Stimulated activated CD4-positive, alpha-beta T cell treated with anti-CD3 and anti-CD28 coated beads, Interleukin-4, amount 100 ng/mL, for 48 hours (primary cell): ENCODE results near the gene CD2BP2.

Experiments
- DNase-seq, 2 donors: peaks; one replicate each; pipeline ENCODE4 v3.0.0-alpha.2; 2020; ENCODE audit warnings: low read depth in 2 of 2

CD2BP2 gene

DNA sequence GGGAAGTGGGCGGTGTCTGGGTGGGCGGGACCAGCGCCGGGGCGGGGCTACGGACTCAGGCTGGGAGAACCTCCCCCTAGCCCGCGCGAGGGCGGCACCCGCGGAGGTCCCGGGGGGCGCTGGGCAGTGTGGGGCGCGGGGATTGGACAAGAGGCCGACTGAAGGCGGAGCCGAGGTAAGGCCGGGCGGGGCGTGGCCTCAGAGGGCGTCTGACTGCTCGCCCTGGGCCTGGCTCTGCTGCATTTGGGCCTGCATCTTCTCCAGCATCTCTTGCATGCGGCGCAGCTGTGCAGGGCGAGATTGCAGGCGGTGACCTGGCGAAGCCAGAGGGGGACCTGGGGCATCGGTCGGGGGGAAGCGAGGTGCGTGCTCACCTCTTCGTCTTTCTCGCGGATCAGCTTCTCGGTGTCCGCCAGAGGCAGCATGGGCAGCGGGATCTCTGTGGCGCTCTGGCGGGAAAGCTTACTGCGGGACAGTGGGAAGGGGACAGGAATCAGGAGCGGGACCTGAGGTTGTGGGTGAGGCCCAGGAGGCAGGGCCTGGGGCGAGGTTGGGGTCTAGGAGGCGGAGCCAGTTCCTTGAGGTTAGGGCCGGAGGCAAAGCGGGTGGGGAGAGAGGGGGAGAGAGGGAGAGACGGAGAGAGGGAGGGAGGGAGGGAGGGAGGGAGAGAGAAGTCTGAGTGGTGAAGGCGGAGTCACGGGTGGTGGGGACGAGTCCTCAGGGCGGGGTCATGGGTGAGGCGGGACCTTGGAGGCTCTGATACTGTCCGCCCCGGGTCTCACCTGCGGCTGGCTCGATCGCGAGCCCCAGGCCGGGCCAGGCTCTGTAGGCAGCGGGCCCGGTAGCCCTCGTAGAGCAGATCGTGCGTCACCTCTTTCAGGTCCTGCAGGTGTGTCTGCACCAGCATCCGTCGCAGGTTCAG is 23.4 kb upstream of the CD2BP2 start:
- peak; percentile 99 for DNase-seq

DNA sequence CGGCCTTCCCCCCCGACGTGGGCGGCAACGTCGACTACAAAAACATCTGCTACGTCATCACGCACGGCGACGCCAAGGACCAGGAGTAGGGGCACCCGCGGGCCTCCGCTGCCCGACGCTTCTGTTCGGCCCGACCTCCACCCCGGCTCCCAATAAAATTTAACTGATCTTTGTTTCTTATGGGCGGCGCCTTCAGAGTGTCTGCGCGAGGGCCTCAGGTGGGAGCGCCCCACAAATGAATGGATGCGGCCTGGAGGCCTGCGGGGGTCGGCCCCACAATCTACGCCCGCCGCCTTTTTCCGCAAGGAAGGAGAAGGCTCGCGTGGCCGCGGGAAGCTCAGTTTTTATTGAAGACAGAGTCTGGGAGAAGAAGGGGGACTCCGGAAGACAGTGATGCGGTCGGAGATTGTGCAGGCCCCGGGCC is 22.7 kb upstream of the CD2BP2 start:
- DNase-seq, result peak; percentile 73 to 75

DNA sequence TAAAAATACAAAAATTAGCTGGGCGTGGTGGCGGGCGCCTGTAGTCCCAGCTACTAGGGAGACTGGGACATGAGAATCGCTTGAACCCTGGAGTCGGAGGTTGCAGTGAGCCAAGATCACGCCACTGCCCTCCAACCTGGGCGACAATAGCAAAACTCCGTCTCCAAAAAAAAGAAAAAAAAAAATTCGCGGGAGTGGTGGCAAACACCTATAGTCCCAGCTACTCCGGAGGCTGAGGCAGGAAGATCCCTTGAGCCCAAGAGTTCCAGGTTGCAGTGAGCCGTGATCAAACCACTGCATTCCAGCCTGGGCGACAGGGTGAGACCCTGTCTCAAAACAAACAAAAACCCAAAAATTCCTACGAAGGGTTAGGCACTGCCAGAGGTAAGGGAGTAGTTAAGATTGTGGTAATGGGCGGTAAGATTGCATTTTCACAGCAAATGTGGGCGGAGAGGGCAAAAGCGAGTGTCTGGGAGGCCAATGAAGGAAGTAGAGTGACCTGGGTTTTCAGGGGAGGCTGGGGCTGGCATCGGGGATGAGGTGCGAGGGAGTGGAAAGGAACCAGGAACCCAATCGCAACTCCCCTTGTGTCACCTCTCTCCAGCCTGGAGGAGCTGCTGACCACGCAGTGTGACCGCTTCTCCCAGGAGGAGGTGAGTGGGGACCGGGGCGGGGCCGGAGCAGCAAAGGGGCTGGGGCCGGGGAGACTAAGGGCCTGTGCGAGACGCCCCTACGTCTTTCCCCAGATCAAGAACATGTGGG is 22.1 kb upstream of the CD2BP2 start:
- no peak for DNase-seq

DNA sequence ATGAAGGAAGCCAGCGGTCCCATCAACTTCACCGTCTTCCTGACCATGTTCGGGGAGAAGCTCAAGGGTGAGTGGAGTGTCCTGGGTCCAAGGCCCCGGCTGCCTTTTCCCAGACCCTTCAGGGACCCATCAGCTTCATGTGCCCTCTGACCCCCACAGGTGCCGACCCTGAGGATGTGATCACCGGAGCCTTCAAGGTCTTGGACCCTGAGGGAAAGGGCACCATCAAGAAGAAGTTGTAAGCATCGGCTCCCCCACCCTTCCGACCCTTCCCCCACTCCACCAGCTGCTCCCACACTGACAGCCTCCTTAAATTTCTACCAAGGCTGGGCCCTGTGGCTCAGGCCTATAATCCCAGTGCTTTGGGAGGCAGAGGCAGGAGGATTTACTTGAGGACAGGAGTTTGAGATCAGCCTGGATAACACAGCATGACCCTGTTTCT is 21.4 kb upstream of the CD2BP2 start:
- DNase-seq, result no peak

DNA sequence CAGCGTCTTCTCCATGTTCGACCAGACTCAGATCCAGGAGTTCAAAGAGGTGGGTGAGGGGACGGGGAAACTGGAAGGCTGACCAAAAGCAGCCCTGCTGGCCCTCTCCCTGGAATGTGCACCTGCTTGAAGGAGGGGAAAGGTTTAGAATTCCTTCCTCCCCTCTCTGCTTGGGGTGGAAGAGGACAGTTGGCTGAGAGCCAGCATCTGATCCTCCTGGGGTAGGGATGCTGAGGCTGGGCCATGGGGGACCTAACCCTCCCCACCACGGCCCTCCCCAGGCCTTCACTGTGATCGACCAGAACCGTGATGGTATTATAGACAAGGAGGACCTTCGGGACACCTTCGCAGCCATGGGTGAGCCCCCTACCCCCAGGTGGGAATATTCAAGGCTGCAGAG is 20.8 kb upstream of the CD2BP2 start:
- DNase-seq, result no peak

DNA sequence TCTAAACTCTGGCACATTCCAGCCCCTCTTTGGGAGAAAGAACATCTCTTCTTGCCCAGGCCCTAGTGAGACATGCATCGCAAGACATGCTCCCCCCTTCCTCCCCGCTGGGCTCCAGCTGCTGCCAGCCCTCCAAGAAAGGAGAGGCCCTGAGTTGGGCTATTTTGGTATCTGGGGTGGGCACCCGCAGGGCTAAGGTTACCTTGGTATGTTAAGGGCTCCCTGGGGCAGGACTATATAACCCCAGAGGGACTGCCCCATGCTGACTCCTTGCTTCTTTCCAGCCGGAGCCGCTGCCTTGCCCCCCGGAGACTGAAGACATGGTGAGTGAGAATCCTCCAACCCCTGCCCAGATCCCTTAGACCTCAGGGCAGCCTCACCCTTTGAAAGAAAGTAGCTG is 19.4 kb upstream of the CD2BP2 start, which contains the start of gene MYL11:
Gene MYL11, plus strand, starts transcription at position 265 of the 400 bp plus-strand sequence. Its CDS starts 56 bp downstream, at position 321.
- no peak for DNase-seq

DNA sequence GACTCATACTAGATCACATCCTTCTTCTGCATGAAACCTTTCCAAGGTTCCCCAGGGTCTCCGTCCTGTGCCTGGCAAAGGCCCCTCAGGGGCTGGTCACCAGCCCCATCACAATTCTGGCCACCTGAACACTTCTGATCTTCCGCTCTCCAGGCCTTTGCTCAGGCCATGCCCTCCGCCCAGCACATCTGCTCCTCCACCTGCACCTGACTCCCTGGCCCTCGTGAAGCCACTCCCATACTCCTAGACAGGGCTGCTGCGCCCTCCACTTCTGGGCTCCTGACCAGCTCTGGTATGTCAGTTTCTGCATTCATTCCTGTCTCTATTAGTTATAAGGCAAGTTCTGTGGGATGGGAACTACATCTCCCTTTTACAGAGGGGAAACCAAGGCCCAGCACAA is 17.6 kb upstream of the CD2BP2 start:
- DNase-seq, result no peak

DNA sequence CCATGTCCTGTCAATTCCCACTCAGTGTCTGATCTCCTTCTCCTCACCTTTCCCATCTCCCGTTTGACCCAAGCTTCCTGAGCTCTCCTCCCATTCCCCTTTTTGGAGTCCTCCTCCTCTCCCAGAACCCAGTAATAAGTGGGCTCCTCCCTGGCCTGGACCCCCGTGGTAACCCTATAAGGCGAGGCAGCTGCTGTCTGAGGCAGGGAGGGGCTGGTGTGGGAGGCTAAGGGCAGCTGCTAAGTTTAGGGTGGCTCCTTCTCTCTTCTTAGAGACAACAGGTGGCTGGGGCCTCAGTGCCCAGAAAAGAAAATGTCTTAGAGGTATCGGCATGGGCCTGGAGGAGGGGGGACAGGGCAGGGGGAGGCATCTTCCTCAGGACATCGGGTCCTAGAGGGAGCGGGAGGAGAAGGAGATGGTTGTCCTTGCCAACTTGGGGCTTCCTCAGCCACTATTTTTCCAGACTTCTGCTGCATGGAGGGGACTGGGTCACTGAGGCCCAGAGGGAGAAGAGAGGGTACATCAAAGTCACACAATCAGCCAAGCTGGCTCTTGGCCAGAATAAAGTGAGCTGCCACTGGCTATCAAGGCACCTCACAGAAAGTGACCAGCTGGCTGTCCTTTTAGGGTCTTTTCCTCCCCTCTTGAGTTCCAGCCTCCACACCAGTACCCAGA is 17.1 kb upstream of the CD2BP2 start:
- DNase-seq, result no peak

DNA sequence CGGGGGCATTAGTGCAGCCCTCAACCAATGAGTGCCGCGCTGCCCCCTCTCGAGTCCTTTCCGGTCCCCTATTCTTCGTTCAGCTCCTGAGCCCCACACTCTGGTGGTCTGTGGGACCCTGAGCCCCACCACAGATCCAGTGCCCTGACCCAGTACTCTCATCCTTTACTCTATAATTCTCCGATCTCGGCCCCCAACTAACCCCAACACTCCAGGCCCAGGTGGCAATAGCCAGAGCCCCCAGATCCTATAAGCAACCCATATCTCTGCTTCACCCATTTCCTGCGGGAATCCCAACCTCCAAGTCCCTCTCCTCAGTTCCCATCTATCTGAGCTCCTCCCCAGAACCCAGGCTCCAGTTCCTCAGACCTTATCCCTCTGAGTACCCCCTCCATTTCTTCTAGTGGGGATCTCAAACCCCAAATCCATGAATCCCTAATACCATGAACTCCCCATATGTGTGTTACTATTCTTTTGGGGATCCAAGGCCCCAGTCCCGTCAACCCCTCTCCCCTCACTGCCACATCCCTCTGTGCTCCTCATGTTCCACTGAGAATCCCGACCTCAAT is 16.2 kb upstream of the CD2BP2 start:
- no peak for DNase-seq

DNA sequence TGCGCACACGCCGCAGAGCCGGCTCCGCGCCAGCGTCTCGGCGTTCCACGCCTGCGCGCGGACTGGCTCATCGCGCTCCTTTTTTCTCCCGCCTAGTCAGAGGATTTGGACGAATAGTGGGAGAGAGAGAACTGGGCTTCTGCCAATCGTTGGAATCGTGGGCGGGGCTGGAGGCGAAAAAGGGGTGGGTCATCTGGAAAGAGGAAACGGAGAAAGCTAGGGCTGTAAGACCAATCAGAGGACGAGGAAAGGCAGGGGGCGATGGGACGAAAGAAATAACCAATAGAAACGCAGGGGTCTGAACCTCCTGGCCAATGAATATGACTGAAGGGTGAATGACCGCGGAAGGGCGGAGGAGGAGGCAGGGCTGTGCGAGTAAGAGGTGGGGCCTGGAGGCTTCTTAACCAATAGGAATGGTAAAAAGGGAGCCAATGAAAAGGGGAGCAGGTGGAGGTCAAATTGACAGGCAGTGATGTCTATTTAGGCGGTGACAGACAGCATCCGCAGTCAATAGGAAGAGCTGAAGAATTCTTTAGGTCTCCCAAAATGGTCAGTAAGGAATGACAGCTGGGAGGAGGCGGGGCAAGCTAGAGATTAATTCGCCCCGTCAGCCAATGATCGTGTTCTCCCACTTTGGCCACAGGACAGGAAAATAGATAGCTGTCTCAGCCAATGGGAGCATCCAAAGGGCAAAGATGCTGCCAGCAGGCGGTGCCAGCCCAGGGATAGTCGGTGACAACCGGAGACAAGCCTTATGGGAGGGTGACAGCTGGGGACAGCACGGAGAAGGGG is 15.5 kb upstream of the CD2BP2 start, which contains the start of gene TBC1D10B:
Gene TBC1D10B, minus strand, starts transcription at position 39 of the 792 bp plus-strand sequence. CDS start 311 bp downstream, outside the sequence.
- DNase-seq, result peak; percentile 96 to 98

DNA sequence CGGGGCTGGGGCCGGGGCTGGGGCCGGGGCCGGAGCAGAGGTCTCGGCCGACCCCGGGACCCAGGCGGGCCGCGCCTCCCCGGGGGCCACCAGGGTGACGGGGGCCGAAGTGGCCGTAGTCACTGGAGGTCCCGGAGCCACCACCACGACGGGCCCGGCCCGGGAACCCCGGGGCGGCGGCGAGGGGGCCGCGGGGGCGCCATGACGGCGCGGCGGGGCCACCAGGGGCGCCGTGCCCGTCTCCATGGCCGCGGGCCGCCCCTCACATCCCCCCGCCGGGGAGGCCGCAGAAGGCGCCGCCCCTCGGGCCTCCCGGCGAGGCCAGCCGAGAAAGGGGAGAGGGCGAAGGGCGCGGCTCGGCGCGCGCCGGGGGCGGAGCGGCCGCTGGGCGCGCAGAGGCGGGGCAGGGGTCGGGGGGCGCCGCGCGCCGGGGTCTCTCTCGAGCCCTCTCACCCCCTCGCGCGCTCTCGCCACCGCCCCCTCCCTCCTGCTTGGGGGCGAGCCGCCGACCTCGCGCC is 14.9 kb upstream of the CD2BP2 start:
- DNase-seq, result no peak

DNA sequence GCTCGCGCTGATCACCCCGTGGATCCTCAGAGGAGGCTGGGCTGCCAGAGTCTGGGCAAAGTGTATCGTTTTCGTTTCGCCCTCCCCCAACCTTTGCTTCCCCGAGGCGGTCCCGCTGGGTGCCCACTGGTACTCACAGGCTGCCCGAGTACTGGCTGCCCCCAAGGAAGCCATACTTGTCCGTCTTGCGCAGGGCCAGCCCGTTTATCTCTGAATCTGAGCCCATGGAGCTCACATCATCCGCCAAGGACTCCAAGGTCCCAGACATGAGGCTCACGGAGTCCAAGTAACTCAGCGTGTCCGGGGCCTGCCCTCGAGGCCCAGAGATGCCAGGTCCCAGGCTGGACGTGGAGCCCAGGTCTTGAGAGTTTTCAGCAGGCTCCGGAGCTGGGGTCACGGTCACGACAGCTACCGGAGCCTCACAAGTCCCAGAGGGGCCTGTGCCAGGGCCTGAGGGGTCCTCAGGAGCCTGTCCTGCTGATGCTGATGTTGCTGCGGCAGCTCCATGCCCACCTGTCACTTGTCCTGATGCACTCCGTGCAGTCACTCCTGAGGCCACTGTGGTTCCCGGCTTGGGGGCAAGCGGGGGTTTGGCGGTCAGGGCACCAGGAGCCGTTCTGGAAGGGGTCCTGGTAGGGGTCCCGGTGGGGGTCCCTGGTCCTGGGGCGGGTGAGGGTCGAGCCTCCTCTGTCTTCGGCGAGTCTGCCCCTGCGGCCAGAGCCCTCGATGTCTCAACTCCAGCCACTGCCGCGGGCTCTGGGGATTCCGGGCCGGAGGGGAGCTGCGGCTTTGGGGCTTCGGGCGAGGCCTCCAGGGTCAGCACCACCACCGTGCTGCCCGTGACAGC is 14.2 kb upstream of the CD2BP2 start:
- DNase-seq, result no peak

DNA sequence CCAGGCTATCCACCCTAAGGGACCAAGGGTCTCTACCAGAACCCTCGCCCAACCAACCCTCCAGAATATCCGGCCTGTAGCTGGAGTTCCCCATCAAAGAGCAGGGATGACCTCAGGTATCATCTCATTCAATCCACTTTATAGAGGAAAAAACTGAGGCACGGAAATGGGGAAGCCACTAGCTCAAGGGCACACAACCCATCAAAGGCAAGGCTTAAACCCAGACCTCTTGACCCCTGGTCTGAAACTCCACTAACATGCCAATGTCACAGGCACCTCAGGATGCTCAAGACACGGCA is 13.6 kb upstream of the CD2BP2 start:
- no peak for DNase-seq

DNA sequence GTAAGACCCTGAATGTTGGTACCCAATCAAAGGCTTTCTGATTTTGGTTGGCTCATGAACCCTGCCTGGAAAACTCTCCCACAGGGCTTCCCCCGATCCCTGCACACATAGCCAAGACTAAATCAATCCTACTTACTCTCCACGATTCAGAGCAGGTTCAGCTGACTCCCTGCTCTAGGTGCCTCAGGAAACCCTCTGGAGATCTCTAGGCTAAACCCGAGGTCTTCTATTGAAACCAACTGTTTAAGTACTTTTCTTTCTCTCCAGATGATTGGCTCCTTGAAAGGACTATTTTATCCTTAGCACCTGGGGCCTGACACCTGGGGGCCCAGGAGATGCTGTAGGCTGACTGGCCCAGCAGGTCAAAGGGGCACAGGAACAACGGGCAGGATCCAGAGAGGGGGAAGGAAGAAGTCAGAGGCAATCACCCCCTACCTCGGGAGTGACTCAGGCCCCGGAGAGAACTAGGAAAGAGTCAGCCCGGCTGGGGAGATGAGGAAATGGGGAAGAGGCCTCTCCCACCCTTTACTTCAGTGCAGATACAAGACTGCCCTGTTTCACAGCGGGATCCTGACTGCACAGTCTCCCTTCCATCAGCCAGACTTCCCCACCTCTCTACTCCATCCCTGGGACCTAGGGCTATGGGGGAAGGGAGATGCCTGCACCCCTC is 13.1 kb upstream of the CD2BP2 start:
- DNase-seq, result no peak

DNA sequence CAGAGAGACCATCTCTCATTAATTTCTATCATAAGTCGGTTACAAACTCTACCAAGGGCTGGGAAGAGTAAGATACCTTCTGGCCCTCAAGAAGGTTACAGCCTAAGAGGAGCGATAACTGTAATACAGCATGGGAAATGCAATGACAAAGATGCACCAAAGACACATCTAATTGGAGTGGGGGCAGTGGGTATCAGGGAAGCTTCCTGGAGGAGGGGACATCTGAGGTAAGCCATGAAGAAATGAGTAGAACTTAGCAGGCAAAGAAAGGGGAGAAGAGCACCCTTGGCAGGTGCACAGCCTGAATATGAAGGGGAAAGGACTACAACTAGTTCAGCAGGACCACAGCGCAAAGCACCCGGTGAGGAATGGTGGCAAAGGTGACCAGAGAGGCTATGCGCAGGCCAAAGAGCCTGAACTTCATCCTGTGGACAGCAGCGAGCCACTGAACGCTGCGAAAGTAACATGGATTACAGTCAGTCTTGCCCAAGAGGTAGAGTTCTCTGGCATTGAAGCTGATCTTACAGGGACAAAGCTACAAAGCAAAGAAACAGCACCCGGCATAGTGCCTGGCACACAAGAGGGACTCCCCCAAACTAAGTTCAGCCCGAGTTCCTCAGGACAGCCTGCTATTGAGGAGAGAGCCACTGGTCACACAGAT is 12.4 kb upstream of the CD2BP2 start:
- no peak for DNase-seq

DNA sequence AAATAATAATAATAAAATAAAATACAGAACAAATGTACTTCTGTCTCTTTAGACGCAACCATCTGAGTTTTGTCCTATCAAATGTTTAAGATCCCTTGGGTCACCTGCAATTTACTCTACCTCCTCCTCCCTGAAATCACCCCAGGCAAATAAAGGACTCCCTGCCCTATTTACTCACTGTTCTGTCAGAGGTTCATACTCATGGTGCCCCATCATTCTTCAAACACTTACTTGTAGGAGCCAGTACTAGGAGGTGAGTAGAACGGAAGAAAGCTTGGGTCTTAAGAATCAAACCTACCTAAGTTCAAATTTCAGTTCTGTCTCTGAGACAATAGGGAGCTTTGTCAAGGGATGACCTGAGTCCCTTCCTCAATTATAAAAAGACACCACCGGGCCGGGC is 11.4 kb upstream of the CD2BP2 start:
- DNase-seq, result no peak

DNA sequence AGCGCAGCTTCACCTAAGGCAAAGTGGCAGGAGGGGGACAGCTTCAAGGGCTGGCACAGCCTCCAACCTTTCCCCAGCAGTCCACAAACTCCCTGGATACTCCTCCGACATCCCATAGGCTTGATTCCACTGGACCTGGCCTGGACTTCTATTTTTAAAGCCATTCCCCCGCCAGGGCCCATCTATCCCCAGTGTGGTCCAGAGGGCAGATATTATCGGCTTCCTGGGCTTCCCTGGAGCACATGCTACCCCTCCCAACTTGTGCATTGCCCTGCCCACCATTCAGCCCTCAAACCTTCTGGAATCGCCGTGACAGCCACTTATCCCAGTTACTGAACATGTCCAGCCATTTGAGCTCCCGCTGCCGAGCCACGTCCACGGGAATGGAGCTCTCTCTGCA is 10.1 kb upstream of the CD2BP2 start:
- no peak for DNase-seq

DNA sequence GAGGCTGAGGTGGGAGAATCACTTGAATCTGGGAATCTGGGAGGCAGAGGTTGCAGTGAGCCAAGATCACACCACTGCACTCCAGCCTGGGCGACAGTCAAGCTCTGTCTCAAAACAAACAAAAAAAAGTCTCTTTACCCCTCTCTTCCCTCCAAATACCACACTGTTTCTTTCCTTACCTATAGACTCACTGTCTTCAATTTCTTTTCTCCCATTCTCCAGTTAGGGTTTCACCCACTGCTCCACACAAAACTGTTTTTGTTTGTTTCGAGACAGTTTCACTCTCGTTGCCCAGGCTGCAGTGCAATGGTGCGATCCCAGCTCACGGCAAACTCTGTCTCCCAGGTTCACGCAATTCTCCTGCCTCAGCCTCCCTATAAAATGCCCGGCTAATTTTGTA is 6.1 kb upstream of the CD2BP2 start:
- no peak for DNase-seq

DNA sequence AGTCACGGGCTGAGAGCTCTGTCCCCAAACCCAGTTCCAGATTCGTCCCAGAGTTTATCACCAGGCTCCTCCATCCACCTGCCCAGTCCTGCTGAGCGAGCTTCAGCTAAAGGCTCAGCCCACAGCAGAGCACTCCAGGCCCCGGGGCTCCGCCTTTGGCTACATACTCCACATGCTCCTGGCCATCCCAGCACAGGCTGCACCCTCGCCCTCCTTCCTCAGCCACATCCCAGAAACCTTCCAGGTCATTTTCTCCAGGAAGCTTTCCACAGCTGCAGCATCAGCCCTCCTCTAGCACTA is 4.7 kb upstream of the CD2BP2 start:
- DNase-seq, result no peak
